Loucy (cell line): Measurements from ENCODE around the gene HEXIM1.

Experiments used
- CTCF ChIP-seq: fragments of 200-600 bp; sonication (generic); conservative IDR thresholded peaks from 2 replicates; pipeline ENCODE4 v1.5.1; 2014; ENCODE audit warnings: mild to moderate bottlenecking, antibody characterized with exemption, low read length
- EZH2phosphoT487 ChIP-seq: fragments of 200-600 bp; IDR thresholded peaks from 2 replicates; pipeline ENCODE4 v1.6.1; 2018; ENCODE audit warnings: antibody characterized with exemption, mild to moderate bottlenecking, moderate library complexity, borderline replicate concordance

DNA sequence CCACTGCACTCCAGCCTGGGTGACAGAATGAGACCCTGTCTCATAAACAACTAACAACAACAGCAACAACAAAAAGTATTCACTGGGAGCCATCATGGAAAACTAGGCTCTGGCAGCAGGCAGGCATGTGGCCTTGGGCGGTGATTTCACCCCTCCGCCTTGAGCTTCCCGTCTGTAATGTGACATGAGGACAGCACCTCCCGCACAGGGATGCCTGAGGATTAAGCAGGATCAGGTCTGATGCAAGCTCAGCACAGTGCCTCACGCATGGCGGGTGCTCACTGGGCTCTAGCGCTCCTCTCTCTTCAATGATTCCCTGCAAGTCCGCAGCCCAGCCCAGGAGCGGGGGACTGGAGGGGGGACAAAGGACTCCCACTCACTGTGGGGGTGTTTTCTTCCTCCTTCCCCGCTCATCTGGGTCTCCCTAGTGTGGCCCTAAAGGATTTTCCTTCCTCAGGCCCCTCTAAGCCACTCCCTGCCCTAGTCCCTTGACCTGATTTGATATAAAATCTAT lies 18.8 kb upstream of the HEXIM1 start:
- TF ChIP-seq EZH2phosphoT487 (no peak), CTCF (no peak)
